ENCODE measurements around the gene NLRP2B. TPM values are rescaled to one million over a fixed set of nuclear protein-coding genes. Genes with fewer than 3 reads are reported as not detected.
"Not testable (repeated sequence)": the region's sequence is repeated elsewhere in the genome, so short reads cannot be mapped to it uniquely, and the experiment has no call there.

Gene NLRP2B
- total RNA-seq, 1 donor from 2014 or later, result not detected

GRCh38 chrX:57647020-57647419 lies 33.0 kb downstream of the NLRP2B start:
- no peak for TF ChIP-seq CTCF (IDR thresholded peaks at IDR 0.05; ENCODE audit: insufficient read depth, low read length, severe bottlenecking)
- FAIRE-seq, result no peak
- no peak for DNase-seq (ENCODE audit: low read depth)
- H3K4me3 ChIP-seq (ENCODE audit: low read depth, low read length), result no peak overlapping the region
- no peaks in the 10 kb centered on the region for H3K27me3 ChIP-seq (ENCODE audit: control insufficient read depth, insufficient read depth, low read length)
- H3K36me3 ChIP-seq (ENCODE audit: control insufficient read depth, insufficient read depth, low read length), result no peaks in the 10 kb centered on the region

GRCh38 chrX:57643698-57644097 lies 36.4 kb downstream of the NLRP2B start:
- DNase-seq (ENCODE audit: low read depth) (peak; percentile 79), FAIRE-seq (no peak)
- TF ChIP-seq CTCF (IDR thresholded peaks at IDR 0.05; ENCODE audit: insufficient read depth, low read length, severe bottlenecking), result no peak
- Histone ChIP-seq H3K36me3 (ENCODE audit: control insufficient read depth, insufficient read depth, low read length) (no peaks in the 10 kb centered on the region), H3K4me3 (ENCODE audit: low read depth, low read length) (no peak overlapping the region), H3K27me3 (ENCODE audit: control insufficient read depth, insufficient read depth, low read length) (no peaks in the 10 kb centered on the region)

- no peak for TF ChIP-seq CTCF (IDR thresholded peaks at IDR 0.05; ENCODE audit: insufficient read depth, low read length, severe bottlenecking)
- DNase-seq (ENCODE audit: low read depth), result peak; percentile 82
- no peak for FAIRE-seq
- no peaks in the 10 kb centered on the region for H3K36me3 ChIP-seq (ENCODE audit: control insufficient read depth, insufficient read depth, low read length)
- no peak overlapping the region for H3K4me3 ChIP-seq (ENCODE audit: low read depth, low read length)
- no peaks in the 10 kb centered on the region for H3K27me3 ChIP-seq (ENCODE audit: control insufficient read depth, insufficient read depth, low read length)
These were observed 38.7 kb downstream of the NLRP2B start for GRCh38 chrX:57641338-57641737.

GRCh38 chrX:57640674-57641016 lies 39.4 kb downstream of the NLRP2B start:
- no peak for TF ChIP-seq CTCF (IDR thresholded peaks at IDR 0.05; ENCODE audit: insufficient read depth, low read length, severe bottlenecking)
- DNase-seq (ENCODE audit: low read depth) (no peak), FAIRE-seq (no peak)
- Histone ChIP-seq H3K36me3 (ENCODE audit: control insufficient read depth, insufficient read depth, low read length) (no peaks in the 10 kb centered on the region), H3K4me3 (ENCODE audit: low read depth, low read length) (no peak overlapping the region), H3K27me3 (ENCODE audit: control insufficient read depth, insufficient read depth, low read length) (no peaks in the 10 kb centered on the region)

GRCh38 chrX:57629438-57629837 lies 50.6 kb downstream of the NLRP2B start:
- H3K36me3 ChIP-seq (ENCODE audit: control insufficient read depth, insufficient read depth, low read length); FAIRE-seq; H3K4me3 ChIP-seq (ENCODE audit: low read depth, low read length); H3K27me3 ChIP-seq (ENCODE audit: control insufficient read depth, insufficient read depth, low read length); DNase-seq (ENCODE audit: low read depth): not testable (repeated sequence)

Other genes with a start within 250 kb of the NLRP2B start
- gene ZXDB, start 88.2 kb downstream of the NLRP2B start, total RNA-seq, result 11.1 and 17.9 TPM in 2 replicates
- 7.7 and 8.4 TPM in 2 replicates for gene ZXDA, start 230.2 kb upstream of the NLRP2B start, total RNA-seq